A673 (cell line): ENCODE measurements around the gene UBE2Q1. TPM values are rescaled to one million over a fixed set of nuclear protein-coding genes. Genes with fewer than 3 reads are reported as not detected.

ENCODE experiments used
- BruUV-seq: library from RNA; stranded (reverse); fragments of 400-500 nt; replicated peaks from 2 replicates; lab custom pipeline; 2021; lab: Mats Ljungman, UMichigan
- CTCF ChIA-PET: fragments of 300-600 bp; sonication (Branson Sonifier 250); formaldehyde crosslinking; loops from one replicate; lab custom pipeline; 2022; ENCODE audit warnings: antibody characterized with exemption; lab: Charles Lee
- POLR2A ChIA-PET: fragments of 300-600 bp; sonication (Branson Sonifier 250); formaldehyde crosslinking; loops from one replicate; lab custom pipeline; 2022; ENCODE audit warnings: antibody characterized with exemption; ENCODE audit not compliant: low non-redundant PET; lab: Charles Lee
- DNase-seq: peaks from one replicate; pipeline ENCODE4 v3.0.0-alpha.2; 2015; ENCODE audit warnings: low spot score
- H3K27ac ChIP-seq: fragments of 200-600 bp; sonication (generic); 2 replicates; pipeline ENCODE4 v1.5.1; 2016; ENCODE audit warnings: mixed run types, low read depth, mild to moderate bottlenecking, mixed read lengths, antibody characterized with exemption, low read length; ENCODE audit not compliant: poor library complexity, severe bottlenecking
- H3K27me3 ChIP-seq: fragments of 200-600 bp; sonication (generic); replicated peaks from 2 replicates; pipeline ENCODE4 v1.6.1; 2017; ENCODE audit warnings: mixed run types, low read depth, mild to moderate bottlenecking, mixed read lengths, antibody characterized with exemption, low read length; ENCODE audit not compliant: insufficient read depth, poor library complexity
- H3K36me3 ChIP-seq: fragments of 200-600 bp; sonication (generic); 2 replicates; pipeline ENCODE4 v1.6.1; 2016; ENCODE audit warnings: mixed run types, mild to moderate bottlenecking, mixed read lengths, antibody characterized with exemption, low read length; ENCODE audit not compliant: insufficient read depth, poor library complexity, severe bottlenecking
- H3K4me1 ChIP-seq: fragments of 200-600 bp; sonication (generic); 2 replicates; pipeline ENCODE4 v1.6.1; 2017; ENCODE audit warnings: mixed run types, mild to moderate bottlenecking, mixed read lengths, antibody characterized with exemption, low read length; ENCODE audit not compliant: insufficient read depth, poor library complexity, severe bottlenecking
- H3K4me3 ChIP-seq: fragments of 200-600 bp; sonication (generic); 2 replicates; pipeline ENCODE4 v1.5.1; 2016; ENCODE audit warnings: low read depth, mixed run types, mild to moderate bottlenecking, mixed read lengths, low read length; ENCODE audit not compliant: poor library complexity, severe bottlenecking
- H3K9me3 ChIP-seq: fragments of 200-600 bp; sonication (generic); 2 replicates; pipeline ENCODE4 v1.6.1; 2016; ENCODE audit warnings: mixed run types, low read depth, mild to moderate bottlenecking, mixed read lengths, antibody characterized with exemption, low read length; ENCODE audit not compliant: poor library complexity, severe bottlenecking
- EZH2 ChIP-seq: fragments of 200-600 bp; sonication (generic); IDR thresholded peaks from 2 replicates; pipeline ENCODE4 v1.6.1; 2017; ENCODE audit warnings: borderline replicate concordance, low read depth, mild to moderate bottlenecking, mixed read lengths, antibody characterized with exemption, low read length; ENCODE audit not compliant: poor library complexity, severe bottlenecking
- intact Hi-C: fragments of 100-400 bp; cut with micrococcal nuclease; formaldehyde crosslinking; loops from one replicate; pipeline ENCODE4 v1.10.0; 2022; ENCODE audit not compliant: unreplicated experiment
- total RNA-seq: library from RNA; stranded (reverse); gene quantifications from 2 replicates; pipeline ENCODE4 v1.2.3, GENCODE V29; 2021
- TF ChIP-seq, protein P1 (sequence below): fragments of 300-800, 200-600 bp; sonication (generic); conservative IDR thresholded peaks from 2 replicates; pipeline ENCODE4 v1.5.1; 2017; ENCODE audit warnings: low read depth, mild to moderate bottlenecking, antibody characterized with exemption, low read length, moderate library complexity, mixed read lengths

UBE2Q1 gene
- total RNA-seq, 1 experiment from 2014 or later, result 84.5 TPM

DNA sequence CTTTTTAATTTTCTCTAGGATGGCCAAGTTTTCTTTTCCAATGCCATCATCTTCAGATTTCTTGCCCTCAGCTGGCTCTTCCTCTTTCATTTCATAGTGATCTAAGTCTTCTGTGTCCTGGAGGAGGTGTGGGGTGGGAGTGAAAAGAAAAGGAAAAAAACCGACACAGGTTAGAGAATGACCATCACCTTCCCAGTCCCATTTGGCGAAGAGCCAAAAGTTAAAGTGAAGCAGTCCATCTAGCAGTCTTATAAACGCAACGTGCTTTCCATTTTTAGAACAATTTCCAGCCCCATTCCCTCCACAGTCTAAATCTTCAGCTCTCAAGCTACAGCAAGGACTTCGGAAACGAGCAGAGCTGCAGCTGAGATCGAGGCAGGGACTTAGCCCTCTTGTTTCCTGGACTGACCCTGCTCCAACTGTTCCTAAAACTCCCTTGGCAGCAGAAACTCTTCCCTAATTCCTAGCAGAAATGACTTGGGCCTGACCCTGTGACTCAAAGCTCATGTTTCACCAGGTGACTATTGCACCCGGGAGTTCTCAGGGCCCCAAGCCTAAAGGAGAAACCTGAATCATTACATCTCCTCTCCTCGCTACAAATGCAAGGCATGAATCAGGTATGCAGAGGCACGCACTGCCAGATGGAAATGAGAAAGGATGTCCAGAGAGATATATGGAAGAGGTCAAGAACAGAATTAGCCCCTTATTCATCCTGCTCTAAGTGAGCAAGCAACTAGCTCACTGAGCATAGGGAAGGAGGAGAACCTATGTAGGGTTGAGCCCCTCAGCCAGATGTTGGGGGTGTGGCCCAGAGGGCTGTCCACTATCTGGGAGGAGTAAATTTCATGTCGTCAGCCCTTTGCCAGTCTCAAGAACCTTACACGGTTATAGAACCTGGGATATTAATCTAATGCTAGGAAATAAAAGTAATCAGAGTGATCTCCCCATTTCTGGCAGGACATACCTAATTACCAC, 5.1 kb downstream of the UBE2Q1 start:
- no peak overlapping the region for H3K4me3 ChIP-seq
- TF ChIP-seq, protein P1, sequence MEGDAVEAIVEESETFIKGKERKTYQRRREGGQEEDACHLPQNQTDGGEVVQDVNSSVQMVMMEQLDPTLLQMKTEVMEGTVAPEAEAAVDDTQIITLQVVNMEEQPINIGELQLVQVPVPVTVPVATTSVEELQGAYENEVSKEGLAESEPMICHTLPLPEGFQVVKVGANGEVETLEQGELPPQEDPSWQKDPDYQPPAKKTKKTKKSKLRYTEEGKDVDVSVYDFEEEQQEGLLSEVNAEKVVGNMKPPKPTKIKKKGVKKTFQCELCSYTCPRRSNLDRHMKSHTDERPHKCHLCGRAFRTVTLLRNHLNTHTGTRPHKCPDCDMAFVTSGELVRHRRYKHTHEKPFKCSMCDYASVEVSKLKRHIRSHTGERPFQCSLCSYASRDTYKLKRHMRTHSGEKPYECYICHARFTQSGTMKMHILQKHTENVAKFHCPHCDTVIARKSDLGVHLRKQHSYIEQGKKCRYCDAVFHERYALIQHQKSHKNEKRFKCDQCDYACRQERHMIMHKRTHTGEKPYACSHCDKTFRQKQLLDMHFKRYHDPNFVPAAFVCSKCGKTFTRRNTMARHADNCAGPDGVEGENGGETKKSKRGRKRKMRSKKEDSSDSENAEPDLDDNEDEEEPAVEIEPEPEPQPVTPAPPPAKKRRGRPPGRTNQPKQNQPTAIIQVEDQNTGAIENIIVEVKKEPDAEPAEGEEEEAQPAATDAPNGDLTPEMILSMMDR, result no peak
- no peak for TF ChIP-seq EZH2
- POLR2A ChIA-PET, result no interaction called here
- H3K36me3 ChIP-seq, result peaks cover 73% of the 10 kb centered on the region
- H3K4me1 ChIP-seq, result peaks cover 15% of the 10 kb centered on the region
- H3K27ac ChIP-seq, result no peak overlapping the region
- intact Hi-C loops, result loop anchor here (10.0 kb wide), 1 partner anchor 211 kb away; no protein-coding TSS in a partner anchor
- CTCF ChIA-PET, result interaction anchor here (0.7 kb wide), 1 partner anchor 357 kb away, joined by 3 read pairs; no protein-coding TSS in a partner anchor
- H3K9me3 ChIP-seq, result no peaks in the 10 kb centered on the region
- DNase-seq, result no peak
- no TSS peak for BruUV-seq
- no peaks in the 10 kb centered on the region for H3K27me3 ChIP-seq

DNA sequence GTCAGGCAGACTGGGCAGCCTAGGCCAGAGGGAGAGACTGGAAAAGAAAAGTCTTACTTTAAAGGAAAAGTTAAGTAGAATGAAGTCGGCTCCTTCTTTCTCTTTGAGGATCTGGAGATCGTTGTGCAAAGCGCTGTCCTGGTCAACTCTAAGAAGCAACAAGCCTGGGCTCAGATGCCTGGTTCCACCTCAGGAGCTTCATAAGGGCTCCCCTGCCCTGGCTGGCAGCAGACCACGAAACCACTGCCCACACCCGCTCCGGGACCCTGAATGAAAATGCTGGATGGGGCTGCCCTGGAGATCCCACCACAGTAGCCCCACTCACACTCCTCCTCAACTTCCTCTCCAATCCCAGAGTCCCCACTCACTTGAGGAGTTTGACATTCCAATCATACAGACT, 6.4 kb downstream of the UBE2Q1 start:
- DNase-seq, result no peak
- no peaks in the 10 kb centered on the region for H3K9me3 ChIP-seq
- ChIA-PET CTCF (no interaction called here), POLR2A (no interaction called here)
- H3K27ac ChIP-seq, result no peak overlapping the region
- H3K27me3 ChIP-seq, result no peaks in the 10 kb centered on the region
- H3K4me3 ChIP-seq, result no peak overlapping the region
- no TSS peak for BruUV-seq
- TF ChIP-seq, protein P1, result no peak
- TF ChIP-seq EZH2, result no peak
- peaks cover 73% of the 10 kb centered on the region for H3K36me3 ChIP-seq
- intact Hi-C loops, result loop anchor here (10.0 kb wide), 1 partner anchor 213 kb away; no protein-coding TSS in a partner anchor
- H3K4me1 ChIP-seq, result peaks cover 9% of the 10 kb centered on the region

DNA sequence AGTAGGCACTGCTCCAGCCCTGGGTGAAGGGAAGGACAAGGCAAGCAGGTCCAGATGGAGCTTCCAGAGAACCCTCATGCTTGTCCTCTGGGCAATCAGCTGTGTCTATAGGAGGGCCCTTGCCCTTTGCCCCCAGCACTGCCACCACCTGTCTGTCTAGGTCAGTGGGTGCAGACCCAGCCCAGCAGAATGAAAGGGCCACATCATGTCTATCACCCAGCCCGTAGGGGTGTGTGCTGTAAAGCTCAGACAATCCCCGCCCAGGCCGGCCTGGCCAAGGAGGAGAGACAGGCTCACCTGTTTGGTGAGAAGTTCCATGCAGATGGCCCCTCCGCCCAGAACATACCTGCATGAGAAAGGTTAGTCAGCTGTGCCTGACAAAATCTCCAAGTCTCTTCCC, 7.0 kb downstream of the UBE2Q1 start:
- TF ChIP-seq EZH2, result no peak
- TF ChIP-seq, protein P1, result no peak
- no peak overlapping the region for H3K4me3 ChIP-seq
- H3K36me3 ChIP-seq, result peaks cover 73% of the 10 kb centered on the region
- no peak for DNase-seq
- no peaks in the 10 kb centered on the region for H3K9me3 ChIP-seq
- CTCF ChIA-PET, result no interaction called here
- peaks cover 3% of the 10 kb centered on the region for H3K4me1 ChIP-seq
- POLR2A ChIA-PET, result no interaction called here
- BruUV-seq, result no TSS peak
- intact Hi-C loops, result loop anchor here (10.0 kb wide), 1 partner anchor 213 kb away; no protein-coding TSS in a partner anchor
- H3K27ac ChIP-seq, result no peak overlapping the region
- H3K27me3 ChIP-seq, result no peaks in the 10 kb centered on the region
